H1 (cell line): ENCODE data around the gene LGALS8. TPM values are rescaled to one million over a fixed set of nuclear protein-coding genes. Genes with fewer than 3 reads are reported as not detected.

ENCODE experiments used
- CTCF ChIA-PET: fragments of 300-600 bp; sonication (Branson Sonifier 250); formaldehyde crosslinking; loops from one replicate; lab custom pipeline; 2021; ENCODE audit not compliant: partially characterized antibody; lab: Charles Lee
- POLR2A ChIA-PET: fragments of 300-600 bp; sonication (Branson Sonifier 250); formaldehyde crosslinking; loops from one replicate; lab custom pipeline; 2021; ENCODE audit warnings: inconsistent platforms; ENCODE audit not compliant: partially characterized antibody; lab: Charles Lee
- DNase-seq, 2 experiments: peaks; one replicate each; pipeline versions ENCODE4 v3.0.0 to v3.0.0-alpha.2; 2010 to 2022; ENCODE audit warnings: low spot score in 2 of 2, low read depth in 1 of 2, mixed read lengths in 1 of 2
- FAIRE-seq: peaks from 2 replicates; lab custom pipeline; 2011; peaks lifted over from hg19 to GRCh38; lab: Jason Lieb, UNC
- H2AFZ ChIP-seq: 2 replicates; pipeline ENCODE4 v1.8.1; 2012; ENCODE audit warnings: low read length, inconsistent platforms
- H2AK5ac ChIP-seq: 2 replicates; pipeline ENCODE4 v1.6.1; 2013; ENCODE audit warnings: low read depth, low read length
- H2BK120ac ChIP-seq: replicated peaks from 2 replicates; pipeline ENCODE3; 2013; ENCODE audit warnings: low read depth, low read length, inconsistent platforms
- H2BK12ac ChIP-seq: 2 replicates; pipeline ENCODE4 v1.6.1; 2013; ENCODE audit warnings: low read depth, low read length
- H2BK15ac ChIP-seq: 2 replicates; pipeline ENCODE4 v1.6.1; 2013; ENCODE audit warnings: low read length
- H2BK20ac ChIP-seq: 2 replicates; pipeline ENCODE4 v1.6.1; 2013; ENCODE audit warnings: low read length
- H2BK5ac ChIP-seq: 2 replicates; pipeline ENCODE4 v1.6.1; 2013; ENCODE audit warnings: low read depth, low read length
- H3K14ac ChIP-seq: 2 replicates; pipeline ENCODE4 v1.6.1; 2013; ENCODE audit warnings: inconsistent platforms; ENCODE audit not compliant: insufficient read length
- H3K18ac ChIP-seq: 2 replicates; pipeline ENCODE4 v1.6.1; 2013; ENCODE audit warnings: low read length; ENCODE audit errors: extremely low read depth
- H3K23ac ChIP-seq: 2 replicates; pipeline ENCODE4 v1.6.1; 2013; ENCODE audit warnings: inconsistent platforms; ENCODE audit not compliant: insufficient read length
- H3K23me2 ChIP-seq: 2 replicates; pipeline ENCODE4 v1.6.1; 2013; ENCODE audit warnings: low read depth, low read length
- H3K27ac ChIP-seq: 2 replicates; pipeline ENCODE4 v1.6.1; 2011; ENCODE audit warnings: low read depth, low read length, inconsistent platforms
- H3K27me3 ChIP-seq, 4 experiments: replicated peaks in 1 of 4; 1 replicate in 1 of 4; 2 replicates in 3 of 4; pipeline versions ENCODE4 v1.6.1 to v1.8.1; 2011 to 2013; ENCODE audit warnings: low read length in 3 of 4, mild to moderate bottlenecking in 3 of 4, inconsistent platforms in 2 of 4, mixed read lengths in 2 of 4, moderate library complexity in 1 of 4; ENCODE audit not compliant: control insufficient read depth in 3 of 4, insufficient read depth in 3 of 4; ENCODE audit errors: extremely low read depth in 1 of 4
- H3K36me3 ChIP-seq, 4 experiments: 2 replicates each; pipeline versions ENCODE4 v1.6.1 to v1.8.1; 2011 to 2013; ENCODE audit warnings: mild to moderate bottlenecking in 4 of 4, low read length in 3 of 4, moderate library complexity in 2 of 4, control low read depth in 1 of 4, inconsistent platforms in 1 of 4; ENCODE audit not compliant: insufficient read depth in 4 of 4, control insufficient read depth in 2 of 4
- H3K4ac ChIP-seq: replicated peaks from 2 replicates; pipeline ENCODE3; 2013; ENCODE audit warnings: low read length, low read depth, mixed read lengths, inconsistent platforms; ENCODE audit not compliant: insufficient read length
- H3K4me1 ChIP-seq, 4 experiments: replicated peaks in 1 of 4; 1 replicate in 1 of 4; 2 replicates in 3 of 4; pipeline versions ENCODE4 v1.6.1 to v1.8.1; 2011 to 2013; ENCODE audit warnings: low read length in 3 of 4, inconsistent platforms in 2 of 4, mixed read lengths in 1 of 4; ENCODE audit not compliant: insufficient read depth in 4 of 4, control insufficient read depth in 3 of 4
- H3K4me2 ChIP-seq, 2 experiments: 2 replicates each; pipeline versions ENCODE4 v1.6.1 to v1.8.1; 2011 to 2013; ENCODE audit warnings: low read depth in 2 of 2, low read length in 2 of 2, control low read depth in 1 of 2, inconsistent platforms in 1 of 2, mild to moderate bottlenecking in 1 of 2; ENCODE audit not compliant: insufficient read depth in 1 of 2
- H3K4me3 ChIP-seq, 4 experiments: fragments of 200-600, 300-600 bp in 1 of 4; sonication (generic), shearing (Covaris generic), sonication (Bioruptor Twin) in 1 of 4; 2 replicates each; pipeline versions ENCODE4 v1.5.1 to v1.8.1; 2011 to 2016; ENCODE audit warnings: low read length in 4 of 4, low read depth in 3 of 4, control low read depth in 2 of 4, inconsistent platforms in 2 of 4, mild to moderate bottlenecking in 2 of 4, mixed read lengths in 1 of 4, moderate library complexity in 1 of 4; ENCODE audit not compliant: insufficient read depth in 2 of 4; ENCODE audit errors: extremely low read depth in 1 of 4
- H3K56ac ChIP-seq: replicated peaks from 2 replicates; pipeline ENCODE3; 2013; ENCODE audit warnings: low read depth, mild to moderate bottlenecking, mixed read lengths, low read length, inconsistent platforms; ENCODE audit not compliant: insufficient read length
- H3K79me1 ChIP-seq: 2 replicates; pipeline ENCODE4 v1.6.1; 2013; ENCODE audit warnings: low read depth, low read length, control low read depth
- H3K79me2 ChIP-seq, 2 experiments: 2 replicates each; pipeline versions ENCODE4 v1.6.1 to v1.8.1; 2012 to 2013; ENCODE audit warnings: low read length in 2 of 2, mild to moderate bottlenecking in 2 of 2, inconsistent platforms in 1 of 2; ENCODE audit not compliant: insufficient read depth in 2 of 2, control insufficient read depth in 1 of 2
- H3K9ac ChIP-seq, 4 experiments: replicated peaks in 1 of 4; 1 replicate in 1 of 4; 2 replicates in 3 of 4; pipeline versions ENCODE4 v1.6.1 to v1.8.1; 2011 to 2013; ENCODE audit warnings: low read depth in 3 of 4, low read length in 3 of 4, control low read depth in 2 of 4, mild to moderate bottlenecking in 2 of 4, moderate library complexity in 2 of 4, inconsistent platforms in 1 of 4; ENCODE audit errors: extremely low read depth in 1 of 4
- H3K9me3 ChIP-seq, 2 experiments: 2 replicates each; pipeline versions ENCODE4 v1.6.1 to v1.8.1; 2012 to 2013; ENCODE audit warnings: mild to moderate bottlenecking in 2 of 2, moderate library complexity in 2 of 2, control low read depth in 1 of 2, inconsistent platforms in 1 of 2, low read depth in 1 of 2, low read length in 1 of 2, mixed read lengths in 1 of 2; ENCODE audit not compliant: insufficient read depth in 2 of 2
- H4K20me1 ChIP-seq, 2 experiments: replicated peaks in 1 of 2; 2 replicates each; pipeline versions ENCODE3 to v1.8.1; 2011 to 2013; ENCODE audit warnings: inconsistent platforms in 2 of 2, low read length in 2 of 2, mild to moderate bottlenecking in 1 of 2; ENCODE audit not compliant: insufficient read depth in 2 of 2, control insufficient read depth in 1 of 2
- H4K5ac ChIP-seq: 2 replicates; pipeline ENCODE4 v1.6.1; 2013; ENCODE audit warnings: low read length, low read depth, mixed read lengths, inconsistent platforms; ENCODE audit not compliant: insufficient read length
- H4K8ac ChIP-seq: 2 replicates; pipeline ENCODE4 v1.8.0; 2013; ENCODE audit warnings: mild to moderate bottlenecking, moderate library complexity, low read length, inconsistent platforms; ENCODE audit not compliant: insufficient read depth; ENCODE audit errors: extremely low read depth
- H4K91ac ChIP-seq: replicated peaks from 2 replicates; pipeline ENCODE3; 2013; ENCODE audit warnings: low read length, mixed read lengths, inconsistent platforms; ENCODE audit not compliant: insufficient read length
- CEBPB ChIP-seq: IDR thresholded peaks from 2 replicates; pipeline ENCODE4 v1.6.1; 2012; ENCODE audit warnings: low read depth, low read length
- KDM5A ChIP-seq: fragments of 200-600 bp; IDR thresholded peaks from 2 replicates; pipeline ENCODE4 v1.7.1; 2012; ENCODE audit warnings: mild to moderate bottlenecking, low read length, inconsistent platforms, mixed read lengths
- RFX5 ChIP-seq: IDR thresholded peaks from 2 replicates; pipeline ENCODE4 v1.6.1; 2011; ENCODE audit warnings: low read depth, low read length, improper control_type of control experiment, borderline replicate concordance
- RXRA ChIP-seq: IDR thresholded peaks from 2 replicates; pipeline ENCODE4 v1.6.1; 2011; ENCODE audit warnings: low read depth, mild to moderate bottlenecking, low read length, moderate library complexity; ENCODE audit not compliant: insufficient read depth
- WGBS, 2 experiments: shearing (Covaris generic) in 1 of 2; methylation state at CpG; one replicate each; pipeline versions ENCODE4 v1.1.6 to v1.1.7; 2013 to 2015; ENCODE audit warnings: low lambda C conversion rate in 2 of 2, mixed read lengths in 2 of 2, inconsistent platforms in 1 of 2, low coverage in 1 of 2, missing lambda C conversion rate in 1 of 2; ENCODE audit not compliant: insufficient replicate concordance in 2 of 2, insufficient coverage in 1 of 2, insufficient read length in 1 of 2; ENCODE audit errors: extremely low coverage in 1 of 2, missing lambda C conversion rate in 1 of 2; 5-methylcytosine and 5-hydroxymethylcytosine counted together
- polyA plus RNA-seq, 7 experiments: library from polyadenylated mRNA; depleted of rRNA in 3 of 7; stranded (reverse) in 5 of 7; unstranded in 2 of 7; fragments of >200 nt in 5 of 7; fragments of 200-250 nt in 2 of 7; gene quantifications; 1 replicate in 5 of 7; 2 replicates in 1 of 7; 4 replicates in 1 of 7; pipeline versions ENCODE4 v1.2.1 to v1.2.3, GENCODE V29; 2011 to 2013; ENCODE audit warnings: missing spikeins in 2 of 7, mixed read lengths in 2 of 7
- total RNA-seq: library from RNA; stranded (reverse); fragmentation: NEBNext Ultra II Directional; extraction: Animal tissue kit (Norgen Biotek cat#: 25700); gene quantifications from 2 replicates; pipeline ENCODE4 v1.2.1, GENCODE V29; 2021

LGALS8 gene
- total and polyA plus RNA-seq, 2 of the 8 experiments (the other 6 are each of a cell fraction or from before 2014, with no cell fraction given), result 7.2 to 11.6 TPM

GRCh38 chr1:236494586-236495466 is 29.0 kb upstream of the LGALS8 start:
- Histone ChIP-seq H2BK15ac (no peak overlapping the region), H2BK5ac (no peak overlapping the region), H3K56ac (no peak overlapping the region), H3K4me1 (peaks cover 0 to 8% (median 2%) of the 10 kb centered on the region in 4 experiments; a peak in 3 of 7 replicates), H2AFZ (no peak overlapping the region), H3K4me3 (no peak overlapping the region), H4K8ac (no peak overlapping the region), H3K4ac (no peak overlapping the region), H3K14ac (no peak overlapping the region), H2BK20ac (0 out of 2 replicates have a peak overlapping the region, but pooled peaks have one; percentile 90), H3K27ac (no peak overlapping the region), H3K23ac (no peak overlapping the region), H3K36me3 (no peaks in the 10 kb centered on the region; a peak in 1 of 8 replicates), H2BK120ac (no peak overlapping the region), H4K91ac (no peak overlapping the region), H3K79me1 (no peaks in the 10 kb centered on the region), H2AK5ac (no peak overlapping the region), H3K9me3 (no peaks in the 10 kb centered on the region), H3K79me2 (no peaks in the 10 kb centered on the region), H3K4me2 (no peak overlapping the region; a peak in 1 of 4 replicates), H3K18ac (no peak overlapping the region), H2BK12ac (no peak overlapping the region), H3K9ac (no peak overlapping the region), H4K5ac (no peak overlapping the region), H3K27me3 (no peaks in the 10 kb centered on the region), H4K20me1 (no peaks in the 10 kb centered on the region), H3K23me2 (no peaks in the 10 kb centered on the region; the same call in 1 of the 2 replicates)
- POLR2A ChIA-PET, result interaction anchor here (0.6 kb wide), 1 partner anchor 207 kb away, joined by 3 read pairs; no protein-coding TSS in a partner anchor
- WGBS, 2 experiments, result 75% methylated on average over 9 of the region's 10 CpGs; no CpG with 5 or more reads in 1 of the 2 experiments
- FAIRE-seq (no peak), DNase-seq (no peak)
- TF ChIP-seq RFX5 (no peak), CEBPB (peak; percentile 48; the same call in 1 of the 2 replicates), KDM5A (no peak), RXRA (no peak)
- CTCF ChIA-PET, result interaction anchor here (0.7 to 1.0 kb wide), 4 partner anchors 8 to 322 kb away, joined by 3 read pairs; no protein-coding TSS in a partner anchor
